Osteoblast (primary cell): ENCODE measurements around the gene EFHC2. TPM values are rescaled to one million over a fixed set of nuclear protein-coding genes. Genes with fewer than 3 reads are reported as not detected.

Experiments used
- DNase-seq: peaks from one replicate; pipeline ENCODE4 v3.0.0; 2011; ENCODE audit warnings: low spot score, mixed read lengths; ENCODE audit not compliant: insufficient read length; ENCODE audit errors: missing footprints
- H2AFZ ChIP-seq: 2 replicates; pipeline ENCODE4 v1.6.0; 2011; ENCODE audit warnings: mild to moderate bottlenecking, low read length
- H3K27ac ChIP-seq: 2 replicates; pipeline ENCODE4 v1.5.1; 2011; ENCODE audit warnings: mild to moderate bottlenecking, low read depth, low read length, moderate library complexity
- H3K27me3 ChIP-seq: 2 replicates; pipeline ENCODE4 v1.6.0; 2012; ENCODE audit warnings: mild to moderate bottlenecking, control low read depth, inconsistent platforms, low read length, moderate library complexity; ENCODE audit not compliant: insufficient read depth
- H3K36me3 ChIP-seq: 2 replicates; pipeline ENCODE4 v1.5.1; 2011; ENCODE audit warnings: mild to moderate bottlenecking, low read length, control low read depth, moderate library complexity; ENCODE audit not compliant: insufficient read depth
- H3K4me1 ChIP-seq: 2 replicates; pipeline ENCODE4 v1.5.1; 2011; ENCODE audit warnings: mild to moderate bottlenecking, low read length, control low read depth, moderate library complexity; ENCODE audit not compliant: insufficient read depth
- H3K4me2 ChIP-seq: 2 replicates; pipeline ENCODE4 v1.6.0; 2011; ENCODE audit warnings: mild to moderate bottlenecking, low read length; ENCODE audit not compliant: insufficient read depth
- H3K4me3 ChIP-seq: fragments of 200-600 bp; sonication (generic); 3 replicates; pipeline ENCODE4 v1.5.1; 2012; ENCODE audit warnings: mild to moderate bottlenecking, low read length, inconsistent platforms; ENCODE audit not compliant: insufficient read depth
- H3K79me2 ChIP-seq: 2 replicates; pipeline ENCODE4 v1.6.0; 2012; ENCODE audit warnings: mild to moderate bottlenecking, low read length, control low read depth, inconsistent platforms; ENCODE audit not compliant: insufficient read depth
- H3K9me3 ChIP-seq: 2 replicates; pipeline ENCODE4 v1.5.1; 2011; ENCODE audit warnings: low read depth, low read length, control low read depth
- H4K20me1 ChIP-seq: 2 replicates; pipeline ENCODE4 v1.6.0; 2012; ENCODE audit warnings: mild to moderate bottlenecking, low read length, control low read depth; ENCODE audit not compliant: insufficient read depth
- CTCF ChIP-seq: IDR thresholded peaks from 2 replicates; pipeline ENCODE4 v1.5.1; 2011; ENCODE audit warnings: mild to moderate bottlenecking, low read depth, low read length, moderate library complexity; ENCODE audit errors: extremely low read depth
- total RNA-seq: library from RNA; depleted of rRNA; stranded (reverse); fragments of >200 nt; gene quantifications from 2 replicates; pipeline ENCODE4 v1.2.3, GENCODE V29; 2012

Gene EFHC2
- total RNA-seq, 1 donor: 3.6 TPM

- Histone ChIP-seq H3K9me3 (no peaks in the 10 kb centered on the region), H3K27me3 (peaks cover 20% of the 10 kb centered on the region), H4K20me1 (no peaks in the 10 kb centered on the region), H3K4me2 (no peak overlapping the region), H3K27ac (no peak overlapping the region), H2AFZ (no peak overlapping the region), H3K36me3 (no peaks in the 10 kb centered on the region), H3K4me3 (no peak overlapping the region), H3K4me1 (peaks cover 2% of the 10 kb centered on the region), H3K79me2 (no peaks in the 10 kb centered on the region)
- no peak for TF ChIP-seq CTCF
- no peak for DNase-seq
Measured at GRCh38 chrX:44224760-44225159, 118.7 kb downstream of the EFHC2 start.

- DNase-seq: no peak
Measured at GRCh38 chrX:44223150-44223549, 120.3 kb downstream of the EFHC2 start.

GRCh38 chrX:44218465-44218864 is 125.0 kb downstream of the EFHC2 start:
- no peaks in the 10 kb centered on the region for H4K20me1 ChIP-seq
- no peaks in the 10 kb centered on the region for H3K79me2 ChIP-seq
- H3K27me3 ChIP-seq: peaks cover 17% of the 10 kb centered on the region
- TF ChIP-seq CTCF: no peak
- H3K27ac ChIP-seq: no peak overlapping the region
- no peak overlapping the region for H2AFZ ChIP-seq
- DNase-seq: no peak
- no peak overlapping the region for H3K4me3 ChIP-seq
- H3K4me2 ChIP-seq: no peak overlapping the region
- H3K4me1 ChIP-seq: peaks cover 2% of the 10 kb centered on the region
- H3K9me3 ChIP-seq: no peaks in the 10 kb centered on the region
- H3K36me3 ChIP-seq: no peaks in the 10 kb centered on the region

More at GRCh38 chrX:44223150-44223549, 120.3 kb downstream of the EFHC2 start:
- Histone ChIP-seq H3K9me3 (no peaks in the 10 kb centered on the region), H2AFZ (no peak overlapping the region), H3K4me3 (no peak overlapping the region), H3K36me3 (no peaks in the 10 kb centered on the region), H3K4me2 (no peak overlapping the region), H3K27me3 (peaks cover 17% of the 10 kb centered on the region), H4K20me1 (no peaks in the 10 kb centered on the region), H3K79me2 (no peaks in the 10 kb centered on the region), H3K4me1 (peaks cover 2% of the 10 kb centered on the region), H3K27ac (no peak overlapping the region)
- no peak for TF ChIP-seq CTCF

- H3K27ac ChIP-seq: no peak overlapping the region
- DNase-seq: no peak
- TF ChIP-seq CTCF: no peak
Measured at GRCh38 chrX:44216171-44216570, 127.3 kb downstream of the EFHC2 start.

More at GRCh38 chrX:44216171-44216570, 127.3 kb downstream of the EFHC2 start:
- Histone ChIP-seq H3K36me3 (no peaks in the 10 kb centered on the region), H3K4me1 (no peaks in the 10 kb centered on the region), H3K4me3 (no peak overlapping the region), H3K4me2 (no peak overlapping the region), H3K79me2 (no peaks in the 10 kb centered on the region), H3K9me3 (no peaks in the 10 kb centered on the region), H4K20me1 (no peaks in the 10 kb centered on the region), H2AFZ (no peak overlapping the region), H3K27me3 (peaks cover 6% of the 10 kb centered on the region)
